HG03354 (cell line): ENCODE measurements around the gene RTTN.
A peak's percentile ranks its signal among the peaks of the same experiment; 100 is the strongest.
"Not testable (repeated sequence)": the region's sequence is repeated elsewhere in the genome, so short reads cannot be mapped to it uniquely, and the experiment has no call there.

Source experiments
- ATAC-seq: cut with Tn5 transposase; IDR thresholded peaks from one replicate; pipeline ENCODE4 v1.9.1; 2021; ENCODE audit warnings: mild to moderate bottlenecking; ENCODE audit not compliant: unreplicated experiment, poor library complexity, severe bottlenecking

RTTN gene

GRCh38 chr18:70110678-70111077, 94.8 kb downstream of the RTTN start:
- ATAC-seq: no peak

GRCh38 chr18:70107091-70107490, 98.4 kb downstream of the RTTN start:
- no peak for ATAC-seq

- not testable (repeated sequence) for ATAC-seq
Observed at GRCh38 chr18:70102854-70103253, 102.6 kb downstream of the RTTN start.

GRCh38 chr18:70089858-70090257, 115.6 kb downstream of the RTTN start:
- no peak for ATAC-seq

- no peak for ATAC-seq
Observed at GRCh38 chr18:70086085-70086484, 119.4 kb downstream of the RTTN start.

GRCh38 chr18:70085641-70086040, 119.8 kb downstream of the RTTN start:
- ATAC-seq: no peak

GRCh38 chr18:70082430-70082829, 123.1 kb downstream of the RTTN start:
- ATAC-seq: no peak

GRCh38 chr18:70078106-70078505, 127.4 kb downstream of the RTTN start:
- no peak for ATAC-seq

- ATAC-seq: no peak
Observed at GRCh38 chr18:70075906-70076305, 129.6 kb downstream of the RTTN start.

GRCh38 chr18:70074116-70074515, 131.4 kb downstream of the RTTN start:
- ATAC-seq: no peak

- no peak for ATAC-seq
Observed at GRCh38 chr18:70073432-70073831, 132.1 kb downstream of the RTTN start.

- no peak for ATAC-seq
Observed at GRCh38 chr18:70072678-70073077, 132.8 kb downstream of the RTTN start.

- no peak for ATAC-seq
Observed at GRCh38 chr18:70069965-70070364, 135.5 kb downstream of the RTTN start.

GRCh38 chr18:70069382-70069781, 136.1 kb downstream of the RTTN start:
- no peak for ATAC-seq

GRCh38 chr18:70068981-70069380, 136.5 kb downstream of the RTTN start:
- ATAC-seq: peak; percentile 69

- ATAC-seq: no peak
Observed at GRCh38 chr18:70059684-70060083, 145.8 kb downstream of the RTTN start.

- peak; percentile 99 for ATAC-seq
Observed at GRCh38 chr18:70058916-70059315, 146.6 kb downstream of the RTTN start.

- ATAC-seq: no peak
Observed at GRCh38 chr18:70047931-70048603, 157.4 kb downstream of the RTTN start.

- no peak for ATAC-seq
Observed at GRCh38 chr18:70046796-70047195, 158.7 kb downstream of the RTTN start.

GRCh38 chr18:70046207-70046606, 159.3 kb downstream of the RTTN start:
- no peak for ATAC-seq

GRCh38 chr18:70044632-70045031, 160.9 kb downstream of the RTTN start:
- no peak for ATAC-seq

- no peak for ATAC-seq
Observed at GRCh38 chr18:70041459-70042050, 163.9 kb downstream of the RTTN start.
